ENCODE data around the gene LILRA2.
"Not testable (repeated sequence)": the region's sequence is repeated elsewhere in the genome, so short reads cannot be mapped to it uniquely, and the experiment has no call there.

Gene LILRA2

DNA sequence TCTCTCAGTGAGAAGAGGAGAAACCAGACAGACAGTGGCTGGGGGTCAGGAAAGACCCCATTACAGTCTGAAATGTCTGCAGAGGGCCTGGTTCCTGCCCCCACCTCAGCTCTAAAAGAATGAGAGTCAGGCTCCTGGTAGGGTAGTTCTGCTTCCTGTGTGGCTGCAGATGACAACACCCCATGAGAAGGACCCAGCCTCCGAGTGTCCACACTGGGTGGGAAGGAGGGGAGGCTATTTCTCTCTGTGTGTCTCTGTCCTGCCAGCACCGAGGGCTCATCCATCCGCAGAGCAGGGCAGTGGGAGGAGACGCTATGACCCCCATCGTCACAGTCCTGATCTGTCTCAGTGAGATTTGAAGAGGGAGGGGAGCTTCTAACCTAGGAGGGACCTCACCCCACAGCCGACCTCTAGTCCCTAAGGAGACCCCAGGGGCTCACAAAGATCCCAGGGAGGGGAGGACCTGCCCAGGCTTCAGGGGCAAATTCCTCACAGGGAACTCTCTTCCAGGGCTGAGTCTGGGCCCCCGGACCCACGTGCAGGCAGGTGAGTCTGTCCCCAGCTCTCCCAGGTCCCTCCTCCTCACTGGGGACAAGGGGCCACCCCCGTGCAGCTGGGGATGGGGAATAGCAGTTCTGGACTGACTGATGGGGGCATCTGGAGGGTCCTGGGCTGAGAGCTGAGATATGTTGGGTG lies 20.5 kb downstream of the LILRA2 start:
- not testable (repeated sequence) for H3K27me3 ChIP-seq (ENCODE audit: insufficient read depth, low read length, poor library complexity, severe bottlenecking); H3K4me2 ChIP-seq (ENCODE audit: low read depth, low read length, poor library complexity, severe bottlenecking)

DNA sequence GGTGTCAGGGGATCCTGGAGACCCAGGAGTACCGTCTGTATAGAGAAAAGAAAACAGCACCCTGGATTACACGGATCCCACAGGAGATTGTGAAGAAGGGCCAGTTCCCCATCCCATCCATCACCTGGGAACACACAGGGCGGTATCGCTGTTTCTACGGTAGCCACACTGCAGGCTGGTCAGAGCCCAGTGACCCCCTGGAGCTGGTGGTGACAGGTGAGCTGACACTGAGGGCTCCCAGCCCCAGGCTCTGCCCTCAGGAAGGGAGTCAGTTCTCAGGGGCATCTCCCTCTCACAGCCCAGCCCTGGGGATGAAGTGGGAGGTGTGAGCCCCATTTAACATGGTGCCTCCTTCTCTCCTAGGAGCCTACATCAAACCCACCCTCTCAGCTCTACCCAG lies 21.1 kb downstream of the LILRA2 start:
- H3K4me3 ChIP-seq (ENCODE audit: low read length, poor library complexity, severe bottlenecking): no peak overlapping the region
- no peaks in the 10 kb centered on the region for H3K9me3 ChIP-seq (ENCODE audit: insufficient read depth, low read depth, low read length)
- H3K27me3 ChIP-seq (ENCODE audit: insufficient read depth, low read length, poor library complexity, severe bottlenecking): peaks cover 3% of the 10 kb centered on the region
- no peaks in the 10 kb centered on the region for H4K20me1 ChIP-seq (ENCODE audit: insufficient read depth, low read length, poor library complexity, severe bottlenecking)
- H3K4me2 ChIP-seq (ENCODE audit: low read depth, low read length, poor library complexity, severe bottlenecking): no peak overlapping the region
- H3K9me2 ChIP-seq (replicated peaks; ENCODE audit: low read depth, low read length): no peaks in the 10 kb centered on the region
- H3F3A ChIP-seq (ENCODE audit: low read depth): no peaks in the 10 kb centered on the region
- TF ChIP-seq, protein P1, sequence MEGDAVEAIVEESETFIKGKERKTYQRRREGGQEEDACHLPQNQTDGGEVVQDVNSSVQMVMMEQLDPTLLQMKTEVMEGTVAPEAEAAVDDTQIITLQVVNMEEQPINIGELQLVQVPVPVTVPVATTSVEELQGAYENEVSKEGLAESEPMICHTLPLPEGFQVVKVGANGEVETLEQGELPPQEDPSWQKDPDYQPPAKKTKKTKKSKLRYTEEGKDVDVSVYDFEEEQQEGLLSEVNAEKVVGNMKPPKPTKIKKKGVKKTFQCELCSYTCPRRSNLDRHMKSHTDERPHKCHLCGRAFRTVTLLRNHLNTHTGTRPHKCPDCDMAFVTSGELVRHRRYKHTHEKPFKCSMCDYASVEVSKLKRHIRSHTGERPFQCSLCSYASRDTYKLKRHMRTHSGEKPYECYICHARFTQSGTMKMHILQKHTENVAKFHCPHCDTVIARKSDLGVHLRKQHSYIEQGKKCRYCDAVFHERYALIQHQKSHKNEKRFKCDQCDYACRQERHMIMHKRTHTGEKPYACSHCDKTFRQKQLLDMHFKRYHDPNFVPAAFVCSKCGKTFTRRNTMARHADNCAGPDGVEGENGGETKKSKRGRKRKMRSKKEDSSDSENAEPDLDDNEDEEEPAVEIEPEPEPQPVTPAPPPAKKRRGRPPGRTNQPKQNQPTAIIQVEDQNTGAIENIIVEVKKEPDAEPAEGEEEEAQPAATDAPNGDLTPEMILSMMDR (conservative IDR thresholded peaks at IDR 0.05; ENCODE audit: low read length): no peak
- no peak for TF ChIP-seq EZH2phosphoT487 (IDR thresholded peaks at IDR 0.05; ENCODE audit: borderline replicate concordance)
- no peaks in the 10 kb centered on the region for H3K36me3 ChIP-seq (ENCODE audit: insufficient read depth, low read length)
- no peak overlapping the region for H3K9ac ChIP-seq (ENCODE audit: low read depth, low read length, poor library complexity, severe bottlenecking)
- H3K4me1 ChIP-seq (ENCODE audit: insufficient read depth, low read length, poor library complexity, severe bottlenecking): no peaks in the 10 kb centered on the region
- no peaks in the 10 kb centered on the region for H3K79me2 ChIP-seq (ENCODE audit: insufficient read depth, low read length)
- H2AFZ ChIP-seq (ENCODE audit: low read length): no peak overlapping the region

More for the DNA sequence above, 20.5 kb downstream of the LILRA2 start:
- not testable (repeated sequence) for H4K20me1 ChIP-seq (ENCODE audit: insufficient read depth, low read length, poor library complexity, severe bottlenecking); H3K9me2 ChIP-seq (replicated peaks; ENCODE audit: low read depth, low read length); H3K36me3 ChIP-seq (ENCODE audit: insufficient read depth, low read length); H3K79me2 ChIP-seq (ENCODE audit: insufficient read depth, low read length); H3K4me1 ChIP-seq (ENCODE audit: insufficient read depth, low read length, poor library complexity, severe bottlenecking); H3F3A ChIP-seq (ENCODE audit: low read depth); H2AFZ ChIP-seq (ENCODE audit: low read length); H3K9ac ChIP-seq (ENCODE audit: low read depth, low read length, poor library complexity, severe bottlenecking); H3K9me3 ChIP-seq (ENCODE audit: insufficient read depth, low read depth, low read length); H3K4me3 ChIP-seq (ENCODE audit: low read length, poor library complexity, severe bottlenecking)

DNA sequence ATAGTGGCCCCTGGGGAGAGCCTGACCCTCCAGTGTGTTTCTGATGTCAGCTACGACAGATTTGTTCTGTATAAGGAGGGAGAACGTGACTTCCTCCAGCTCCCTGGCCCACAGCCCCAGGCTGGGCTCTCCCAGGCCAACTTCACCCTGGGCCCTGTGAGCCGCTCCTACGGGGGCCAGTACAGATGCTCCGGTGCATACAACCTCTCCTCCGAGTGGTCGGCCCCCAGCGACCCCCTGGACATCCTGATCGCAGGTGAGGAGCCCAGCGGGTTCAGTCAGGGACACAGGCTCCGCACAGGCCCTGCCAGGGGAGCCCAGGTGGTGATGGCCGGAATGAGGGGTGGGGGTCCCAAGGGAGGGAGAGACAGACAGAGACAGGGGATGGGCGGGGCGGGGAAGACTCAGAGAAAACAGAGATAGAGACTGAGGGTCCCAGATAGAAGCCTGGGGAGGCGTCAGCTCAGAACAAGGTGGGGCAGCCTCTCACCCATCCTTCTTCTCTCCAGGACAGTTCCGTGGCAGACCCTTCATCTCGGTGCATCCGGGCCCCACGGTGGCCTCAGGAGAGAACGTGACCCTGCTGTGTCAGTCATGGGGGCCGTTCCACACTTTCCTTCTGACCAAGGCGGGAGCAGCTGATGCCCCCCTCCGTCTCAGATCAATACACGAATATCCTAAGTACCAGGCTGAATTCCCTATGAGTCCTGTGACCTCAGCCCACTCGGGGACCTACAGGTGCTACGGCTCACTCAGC lies 22.3 kb downstream of the LILRA2 start:
- H2AFZ ChIP-seq (ENCODE audit: low read length); H3F3A ChIP-seq (ENCODE audit: low read depth); H3K27me3 ChIP-seq (ENCODE audit: insufficient read depth, low read length, poor library complexity, severe bottlenecking); H3K4me1 ChIP-seq (ENCODE audit: insufficient read depth, low read length, poor library complexity, severe bottlenecking); H3K36me3 ChIP-seq (ENCODE audit: insufficient read depth, low read length); H3K4me3 ChIP-seq (ENCODE audit: low read length, poor library complexity, severe bottlenecking); H3K9ac ChIP-seq (ENCODE audit: low read depth, low read length, poor library complexity, severe bottlenecking); H3K79me2 ChIP-seq (ENCODE audit: insufficient read depth, low read length); H3K4me2 ChIP-seq (ENCODE audit: low read depth, low read length, poor library complexity, severe bottlenecking); H3K9me3 ChIP-seq (ENCODE audit: insufficient read depth, low read depth, low read length); H3K9me2 ChIP-seq (replicated peaks; ENCODE audit: low read depth, low read length); H4K20me1 ChIP-seq (ENCODE audit: insufficient read depth, low read length, poor library complexity, severe bottlenecking): not testable (repeated sequence)

DNA sequence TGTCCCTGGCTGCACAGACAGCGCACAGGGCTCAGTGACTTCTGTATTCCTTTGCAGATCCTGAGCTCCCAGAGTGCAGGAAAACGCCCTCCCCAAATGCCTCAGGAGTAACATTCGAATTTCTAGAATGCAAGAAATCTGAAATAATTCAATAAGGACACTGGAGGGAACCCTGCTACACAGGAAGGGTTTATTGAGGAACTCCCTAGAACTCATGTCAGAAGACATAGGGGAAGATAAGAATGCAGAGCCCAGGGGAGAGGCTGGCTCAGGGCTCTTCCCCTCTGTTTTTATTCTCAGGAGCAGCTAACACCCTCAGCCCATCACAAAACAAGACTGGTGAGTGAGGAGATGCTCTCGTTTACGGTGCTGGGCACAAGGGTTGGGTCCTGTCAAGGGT lies 26.6 kb downstream of the LILRA2 start:
- TF ChIP-seq, protein P1 (conservative IDR thresholded peaks at IDR 0.05; ENCODE audit: low read length): no peak
- TF ChIP-seq EZH2phosphoT487 (IDR thresholded peaks at IDR 0.05; ENCODE audit: borderline replicate concordance): no peak
- no peak overlapping the region for H3K9ac ChIP-seq (ENCODE audit: low read depth, low read length, poor library complexity, severe bottlenecking)

More for the DNA sequence above, 26.6 kb downstream of the LILRA2 start:
- H3K9me3 ChIP-seq (ENCODE audit: insufficient read depth, low read depth, low read length): no peaks in the 10 kb centered on the region
- no peaks in the 10 kb centered on the region for H3K79me2 ChIP-seq (ENCODE audit: insufficient read depth, low read length)
- peaks cover 6% of the 10 kb centered on the region for H3K27me3 ChIP-seq (ENCODE audit: insufficient read depth, low read length, poor library complexity, severe bottlenecking)
- no peaks in the 10 kb centered on the region for H3K36me3 ChIP-seq (ENCODE audit: insufficient read depth, low read length)
- no peaks in the 10 kb centered on the region for H4K20me1 ChIP-seq (ENCODE audit: insufficient read depth, low read length, poor library complexity, severe bottlenecking)
- no peak overlapping the region for H3K4me2 ChIP-seq (ENCODE audit: low read depth, low read length, poor library complexity, severe bottlenecking)
- H3K4me1 ChIP-seq (ENCODE audit: insufficient read depth, low read length, poor library complexity, severe bottlenecking): no peaks in the 10 kb centered on the region
- H3K4me3 ChIP-seq (ENCODE audit: low read length, poor library complexity, severe bottlenecking): no peak overlapping the region
- H2AFZ ChIP-seq (ENCODE audit: low read length): no peak overlapping the region
- no peaks in the 10 kb centered on the region for H3F3A ChIP-seq (ENCODE audit: low read depth)
- H3K9me2 ChIP-seq (replicated peaks; ENCODE audit: low read depth, low read length): no peaks in the 10 kb centered on the region

Data from Loucy (cell line).